Osteocyte (in vitro differentiated cells): ENCODE measurements around the gene PPP2R1B. TPM values are rescaled to one million over a fixed set of nuclear protein-coding genes. Genes with fewer than 3 reads are reported as not detected.
"Not testable (repeated sequence)": the region's sequence is repeated elsewhere in the genome, so short reads cannot be mapped to it uniquely, and the experiment has no call there.

Experiments
- DNase-seq: peaks from one replicate; pipeline ENCODE4 v3.0.0; 2021; ENCODE audit warnings: mixed read lengths; ENCODE audit not compliant: unreplicated experiment; ENCODE audit errors: extremely low spot score
- H3K27ac Mint-ChIP-seq: one replicate; pipeline ENCODE4 v1.8.0; 2021; ENCODE audit warnings: mild to moderate bottlenecking, mixed read lengths; ENCODE audit not compliant: unreplicated experiment
- H3K27me3 Mint-ChIP-seq: one replicate; pipeline ENCODE4 v1.8.0; 2021; ENCODE audit warnings: mixed read lengths; ENCODE audit not compliant: unreplicated experiment
- H3K36me3 Mint-ChIP-seq: one replicate; pipeline ENCODE4 v1.8.0; 2021; ENCODE audit warnings: mixed read lengths; ENCODE audit not compliant: unreplicated experiment
- H3K4me1 Mint-ChIP-seq: one replicate; pipeline ENCODE4 v1.8.0; 2021; ENCODE audit warnings: mixed read lengths; ENCODE audit not compliant: unreplicated experiment
- H3K4me3 Mint-ChIP-seq: one replicate; pipeline ENCODE4 v1.8.0; 2021; ENCODE audit warnings: mild to moderate bottlenecking, moderate library complexity, mixed read lengths; ENCODE audit not compliant: unreplicated experiment
- H3K9me3 Mint-ChIP-seq: one replicate; pipeline ENCODE4 v1.8.0; 2021; ENCODE audit warnings: mixed read lengths; ENCODE audit not compliant: unreplicated experiment
- total RNA-seq: library from RNA; stranded (reverse); gene quantifications from 2 replicates; pipeline ENCODE4 v1.2.1, GENCODE V29; 2021
- TF ChIP-seq, protein P1 (sequence below): fragments of 200-600 bp; sonication (generic); IDR thresholded peaks from 2 replicates; pipeline ENCODE4 v1.5.0; 2021; ENCODE audit warnings: antibody characterized with exemption, mild to moderate bottlenecking, moderate library complexity

The PPP2R1B gene
- total RNA-seq, 1 donor from 2014 or later = 26.0 TPM

DNA sequence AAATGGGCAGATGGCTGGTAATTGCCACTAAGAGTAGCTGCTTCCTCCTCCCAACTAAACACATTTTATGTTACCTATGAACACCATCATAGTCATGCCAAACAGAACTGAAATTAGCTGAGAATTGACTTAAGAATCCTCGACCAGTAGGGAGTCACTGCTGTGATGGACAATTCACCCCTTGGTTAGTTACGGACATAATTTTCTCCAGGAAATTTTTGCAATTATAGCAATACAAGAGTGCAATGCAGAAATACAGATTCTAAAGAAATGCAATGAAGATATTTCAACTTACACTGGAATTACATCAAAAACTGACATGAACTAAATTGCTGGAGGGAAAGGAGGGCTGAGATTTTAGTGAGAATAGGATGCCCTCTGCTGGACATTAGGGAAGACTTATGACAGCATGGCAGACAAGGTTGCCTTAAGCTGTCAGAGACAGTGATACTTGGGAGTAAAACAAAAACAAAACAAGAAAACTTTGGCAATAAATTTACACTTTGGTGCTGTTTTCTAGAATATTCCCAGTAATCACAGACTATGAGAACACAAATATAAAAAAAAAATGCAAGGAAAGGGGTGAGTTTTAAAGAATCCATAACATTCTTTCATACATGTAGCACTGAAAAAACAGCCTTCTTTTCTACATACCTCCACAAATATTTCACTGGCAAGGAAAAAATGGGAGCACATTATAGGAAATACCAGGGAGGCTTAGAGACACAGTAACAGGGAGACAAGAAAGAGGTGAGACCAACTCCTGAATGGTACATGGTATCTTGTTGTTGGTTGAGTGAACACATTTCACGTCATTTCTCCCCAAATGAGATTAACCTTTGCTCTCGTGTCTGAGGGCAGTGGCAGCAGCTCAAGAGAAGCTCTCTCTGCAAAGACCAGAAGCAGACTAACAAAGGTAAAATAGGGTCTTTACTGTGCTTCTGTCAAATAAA is 11.2 kb upstream of the PPP2R1B start:
- Mint-ChIP-seq H3K27ac (peak overlapping the region; percentile 66), H3K4me3 (no peak overlapping the region), H3K36me3 (no peaks in the 10 kb centered on the region), H3K4me1 (peaks cover 21% of the 10 kb centered on the region), H3K27me3 (no peaks in the 10 kb centered on the region), H3K9me3 (no peaks in the 10 kb centered on the region)
- no peak for DNase-seq
- TF ChIP-seq, protein P1, sequence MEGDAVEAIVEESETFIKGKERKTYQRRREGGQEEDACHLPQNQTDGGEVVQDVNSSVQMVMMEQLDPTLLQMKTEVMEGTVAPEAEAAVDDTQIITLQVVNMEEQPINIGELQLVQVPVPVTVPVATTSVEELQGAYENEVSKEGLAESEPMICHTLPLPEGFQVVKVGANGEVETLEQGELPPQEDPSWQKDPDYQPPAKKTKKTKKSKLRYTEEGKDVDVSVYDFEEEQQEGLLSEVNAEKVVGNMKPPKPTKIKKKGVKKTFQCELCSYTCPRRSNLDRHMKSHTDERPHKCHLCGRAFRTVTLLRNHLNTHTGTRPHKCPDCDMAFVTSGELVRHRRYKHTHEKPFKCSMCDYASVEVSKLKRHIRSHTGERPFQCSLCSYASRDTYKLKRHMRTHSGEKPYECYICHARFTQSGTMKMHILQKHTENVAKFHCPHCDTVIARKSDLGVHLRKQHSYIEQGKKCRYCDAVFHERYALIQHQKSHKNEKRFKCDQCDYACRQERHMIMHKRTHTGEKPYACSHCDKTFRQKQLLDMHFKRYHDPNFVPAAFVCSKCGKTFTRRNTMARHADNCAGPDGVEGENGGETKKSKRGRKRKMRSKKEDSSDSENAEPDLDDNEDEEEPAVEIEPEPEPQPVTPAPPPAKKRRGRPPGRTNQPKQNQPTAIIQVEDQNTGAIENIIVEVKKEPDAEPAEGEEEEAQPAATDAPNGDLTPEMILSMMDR = peak; percentile 82

DNA sequence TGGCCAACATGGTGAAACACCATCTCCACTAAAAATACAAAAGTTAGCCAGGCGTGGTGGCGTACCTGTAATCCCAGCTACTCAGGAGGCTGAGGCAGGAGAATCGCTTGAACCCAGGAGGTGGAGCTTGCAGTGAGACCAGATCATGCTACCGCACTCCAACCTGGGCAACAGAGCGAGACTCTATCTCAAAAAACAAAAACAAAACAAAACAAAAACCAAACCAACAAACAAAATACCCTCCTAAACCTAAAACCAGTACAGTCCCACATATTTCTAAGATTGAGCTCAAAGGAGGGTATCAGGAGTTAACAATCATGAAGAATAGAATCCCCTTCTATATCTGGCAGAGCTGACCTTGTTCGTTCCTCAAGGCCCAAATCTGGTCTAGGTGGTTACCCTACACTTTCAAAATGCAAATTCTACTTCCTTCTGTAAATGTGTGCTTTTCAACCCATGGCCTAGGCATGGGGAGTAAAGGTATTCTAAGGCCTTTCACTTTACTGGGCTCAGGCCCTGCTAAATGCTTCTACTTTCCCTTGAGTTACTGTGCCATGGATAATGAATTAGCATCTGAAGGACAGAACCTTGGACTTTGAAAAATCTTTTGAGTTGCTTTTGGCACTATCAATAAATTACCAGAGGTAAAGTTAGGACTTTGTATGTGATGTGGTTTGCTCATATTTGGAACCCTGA is 10.4 kb upstream of the PPP2R1B start:
- Mint-ChIP-seq H3K4me3 (no peak overlapping the region), H3K36me3 (no peaks in the 10 kb centered on the region), H3K9me3 (no peaks in the 10 kb centered on the region), H3K4me1 (peaks cover 21% of the 10 kb centered on the region), H3K27me3 (no peaks in the 10 kb centered on the region), H3K27ac (no peak overlapping the region)
- TF ChIP-seq, protein P1 = no peak
- no peak for DNase-seq

DNA sequence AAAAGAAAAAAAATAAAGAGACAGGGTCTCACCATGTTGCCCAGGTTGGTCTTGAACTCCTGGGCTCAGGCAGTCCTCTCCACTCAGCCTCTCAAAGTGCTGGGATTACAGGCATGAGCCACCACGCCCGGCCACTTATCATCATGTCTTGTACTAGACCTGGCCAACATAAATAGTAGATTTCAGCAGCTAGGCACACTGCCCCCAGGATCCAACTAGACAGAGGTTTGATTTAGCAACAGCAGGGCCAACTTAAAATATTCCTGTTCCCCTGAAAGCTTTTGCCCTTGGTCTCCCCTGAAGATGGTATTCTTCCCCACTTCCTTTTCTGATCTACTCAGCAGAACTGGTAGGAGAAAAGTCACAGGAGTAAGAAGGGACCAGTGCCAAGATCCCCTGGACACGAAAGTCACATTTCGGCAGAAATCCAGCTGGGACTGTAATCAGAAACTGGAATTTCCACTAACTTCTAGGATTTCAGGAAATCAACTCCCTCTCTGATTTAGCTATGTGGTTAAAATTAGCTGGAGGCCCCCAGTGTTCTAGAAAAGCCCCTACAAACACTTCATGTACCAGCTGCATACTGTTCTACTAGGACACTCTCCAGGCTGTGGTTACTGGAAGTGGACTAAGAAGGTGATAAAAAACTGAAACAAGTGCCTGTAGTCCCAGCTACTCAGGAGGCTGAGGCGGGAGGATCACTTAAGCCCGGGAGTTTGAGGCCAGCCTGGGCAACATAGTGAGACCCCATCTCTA is 8.9 kb upstream of the PPP2R1B start:
- no peaks in the 10 kb centered on the region for H3K36me3 Mint-ChIP-seq
- H3K27ac Mint-ChIP-seq = peak overlapping the region; percentile 80

DNA sequence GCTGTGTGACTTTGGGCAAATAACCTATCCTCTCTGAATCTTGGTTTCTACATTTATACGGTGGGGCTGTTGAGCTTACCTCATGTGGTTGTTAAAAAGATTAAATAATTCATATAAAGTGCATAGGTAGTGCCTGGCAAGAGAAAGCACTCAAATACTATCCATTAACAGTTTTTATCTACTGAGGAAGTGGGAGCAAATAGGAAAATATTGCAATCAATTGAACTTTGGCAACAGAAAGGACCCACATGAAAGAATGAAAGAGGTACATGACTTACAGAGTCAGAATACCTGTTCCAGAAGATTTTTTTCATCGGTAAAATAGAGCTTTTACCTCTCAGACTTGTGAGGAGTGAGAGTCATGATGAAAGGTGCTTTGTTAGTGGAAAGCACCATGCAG is 6.3 kb upstream of the PPP2R1B start:
- TF ChIP-seq, protein P1 = no peak
- Mint-ChIP-seq H3K27me3 (no peaks in the 10 kb centered on the region), H3K9me3 (no peaks in the 10 kb centered on the region), H3K27ac (no peak overlapping the region), H3K36me3 (no peaks in the 10 kb centered on the region), H3K4me3 (no peak overlapping the region), H3K4me1 (peaks cover 20% of the 10 kb centered on the region)
- no peak for DNase-seq

More for the DNA sequence above, 8.9 kb upstream of the PPP2R1B start:
- Mint-ChIP-seq H3K4me1 (peaks cover 21% of the 10 kb centered on the region), H3K9me3 (no peaks in the 10 kb centered on the region), H3K4me3 (no peak overlapping the region), H3K27me3 (no peaks in the 10 kb centered on the region)
- TF ChIP-seq, protein P1 = no peak
- DNase-seq = no peak

DNA sequence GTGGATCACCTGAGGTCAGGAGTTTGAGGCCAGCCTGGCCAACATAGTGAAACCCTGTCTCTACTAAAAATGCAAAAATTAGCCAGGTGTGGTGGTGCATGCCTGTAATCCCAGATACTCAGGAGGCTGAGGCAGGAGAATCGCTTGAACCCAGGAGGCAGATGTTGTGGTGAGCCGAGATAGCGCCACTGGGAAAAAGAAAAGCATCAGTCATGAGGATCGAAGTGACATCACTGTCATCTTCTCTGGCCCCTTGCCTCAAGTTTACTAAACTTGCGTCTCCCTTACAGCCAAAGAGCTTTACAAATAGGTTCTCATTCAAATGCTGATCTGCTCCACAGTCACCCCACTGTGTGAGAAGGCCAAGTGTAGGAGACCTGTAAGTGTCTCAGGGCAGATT is 5.0 kb upstream of the PPP2R1B start:
- not testable (repeated sequence) for H3K4me3 Mint-ChIP-seq, H3K36me3 Mint-ChIP-seq, H3K9me3 Mint-ChIP-seq, H3K27ac Mint-ChIP-seq, DNase-seq, H3K27me3 Mint-ChIP-seq
- H3K4me1 Mint-ChIP-seq = peaks cover 23% of the 10 kb centered on the region
